HG03039 (cell line): ENCODE measurements around the gene NUCB2.
"Not testable (repeated sequence)": the region's sequence is repeated elsewhere in the genome, so short reads cannot be mapped to it uniquely, and the experiment has no call there.

Experiments used
- ATAC-seq: cut with Tn5 transposase; IDR thresholded peaks from one replicate; pipeline ENCODE4 v1.9.1; 2021; ENCODE audit warnings: mild to moderate bottlenecking, moderate library complexity; ENCODE audit not compliant: unreplicated experiment

Gene NUCB2

GRCh38 chr11:17268500-17268899 lies 8.0 kb upstream of the NUCB2 start:
- not testable (repeated sequence) for ATAC-seq

GRCh38 chr11:17268902-17269301 lies 7.6 kb upstream of the NUCB2 start:
- ATAC-seq: no peak

GRCh38 chr11:17272801-17273200 lies 3.7 kb upstream of the NUCB2 start:
- no peak for ATAC-seq

DNA sequence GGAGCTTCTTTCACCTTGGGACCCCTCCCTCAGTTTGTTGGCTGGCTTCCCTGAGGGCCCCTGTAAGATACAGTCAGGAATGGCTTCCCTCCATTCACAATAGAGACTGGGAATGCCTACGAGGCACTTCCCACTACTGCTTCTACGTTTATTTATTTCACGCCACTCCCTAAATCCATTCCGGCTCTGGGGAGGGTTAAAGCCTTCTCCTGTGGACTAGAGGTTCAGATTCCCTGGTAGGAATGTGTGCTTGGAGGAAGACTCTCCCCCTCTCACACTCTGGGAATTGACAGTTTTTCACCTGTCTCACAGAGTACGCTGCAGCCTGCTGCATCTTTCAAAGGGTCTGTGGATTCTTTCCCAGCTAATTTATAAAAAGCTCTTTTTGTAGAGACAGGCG lies 3.3 kb upstream of the NUCB2 start:
- no peak for ATAC-seq

GRCh38 chr11:17273668-17274282 lies 2.8 kb upstream of the NUCB2 start:
- no peak for ATAC-seq

GRCh38 chr11:17275400-17276235 lies 921 bp upstream of the NUCB2 start:
- no peak for ATAC-seq

- peak; percentile 8 for ATAC-seq
Measured at GRCh38 chr11:17277024-17277584, 565 bp downstream of the NUCB2 start.

DNA sequence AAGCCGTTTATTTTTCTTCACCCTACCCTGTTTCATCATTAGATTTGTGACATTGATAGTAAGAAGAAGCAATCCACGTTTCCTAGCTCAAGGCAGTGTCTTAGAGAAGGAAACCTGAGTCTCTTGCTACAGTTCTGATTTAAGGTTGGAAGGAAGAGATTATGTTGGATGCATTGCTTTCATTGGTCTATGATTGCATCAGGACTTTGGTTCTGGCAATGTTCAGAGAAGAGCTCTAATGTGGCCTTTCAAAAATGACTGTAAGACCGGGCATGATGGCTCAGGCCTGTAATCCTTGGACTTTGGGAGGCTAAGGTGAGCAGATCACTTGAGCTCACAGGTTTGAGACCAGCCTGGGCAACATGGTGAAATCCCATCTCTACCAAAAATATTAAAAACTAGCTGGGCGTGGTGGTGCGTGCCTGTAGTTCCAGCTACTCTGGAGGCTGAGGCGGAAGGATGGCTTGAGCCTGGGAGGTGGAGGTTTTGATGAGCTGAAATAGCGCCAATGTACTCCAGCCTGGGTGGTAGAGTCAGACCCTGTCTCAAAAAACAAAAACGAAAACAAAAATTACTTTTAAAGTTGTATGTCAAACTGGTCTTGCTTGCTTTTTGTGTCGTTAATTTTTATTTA lies 4.1 kb downstream of the NUCB2 start:
- ATAC-seq: no peak

GRCh38 chr11:17286332-17286731 lies 9.8 kb downstream of the NUCB2 start:
- no peak for ATAC-seq

- ATAC-seq: no peak
Measured at GRCh38 chr11:17287058-17287457, 10.5 kb downstream of the NUCB2 start.

DNA sequence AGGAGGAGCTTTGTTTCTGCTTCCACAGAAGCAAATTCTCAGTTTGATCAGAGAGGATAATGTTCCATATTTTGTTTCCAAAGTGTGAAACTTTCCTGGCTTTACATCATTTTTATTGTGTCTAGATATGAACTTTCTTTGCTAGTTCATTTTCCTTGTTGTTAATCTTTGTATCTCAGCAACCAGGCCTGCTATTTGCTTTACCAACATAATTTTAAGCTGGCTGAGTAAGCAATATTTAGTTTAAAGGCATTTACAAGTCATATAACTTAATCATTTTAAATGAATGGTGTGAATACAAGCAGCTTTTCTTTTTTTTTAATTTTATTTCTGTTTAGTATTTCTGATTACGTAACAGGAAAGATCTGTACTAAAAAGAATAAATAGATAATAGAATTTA lies 15.2 kb downstream of the NUCB2 start:
- ATAC-seq: no peak

DNA sequence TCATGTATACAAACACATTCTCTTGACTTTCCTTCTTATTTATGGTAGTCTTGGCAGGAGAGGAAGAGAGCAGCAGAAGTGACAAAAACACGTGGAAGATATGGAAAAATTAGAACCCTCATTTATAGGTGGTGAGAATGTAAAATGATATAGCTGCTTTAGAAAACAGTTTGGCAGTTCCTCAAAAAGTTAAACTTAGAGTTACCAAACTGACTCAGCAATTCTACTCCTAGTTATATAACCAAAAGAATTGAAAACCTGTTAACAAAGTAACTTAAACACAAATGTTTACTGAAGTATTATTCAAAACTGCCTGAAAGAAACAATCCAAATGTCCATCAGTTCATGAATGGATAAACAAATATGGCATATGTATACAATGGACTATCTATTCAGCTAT lies 16.8 kb downstream of the NUCB2 start:
- ATAC-seq: no peak

DNA sequence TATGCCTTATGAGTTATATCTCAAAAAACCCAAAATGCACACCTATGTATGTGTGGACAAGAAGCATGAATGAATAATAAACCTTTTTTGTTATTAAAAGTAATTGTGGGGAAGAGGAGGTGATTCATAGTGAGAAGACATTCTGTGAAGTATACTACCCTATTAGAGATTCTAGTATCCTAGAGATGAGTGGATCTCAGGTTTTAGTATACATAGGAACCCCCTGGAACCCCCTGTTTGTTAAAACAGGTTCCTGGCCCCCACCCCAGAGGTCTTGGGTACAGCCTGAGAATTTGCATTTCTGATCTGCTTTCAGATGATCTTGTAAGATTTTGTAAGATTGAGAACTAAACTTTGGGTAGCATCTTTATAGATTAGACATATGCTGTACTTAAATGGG lies 17.5 kb downstream of the NUCB2 start:
- peak; percentile 44 for ATAC-seq

GRCh38 chr11:17296852-17297559 lies 20.5 kb downstream of the NUCB2 start:
- ATAC-seq: no peak

- peak; percentile 74 for ATAC-seq
Measured at GRCh38 chr11:17298302-17298701, 21.8 kb downstream of the NUCB2 start.

- ATAC-seq: no peak
Measured at GRCh38 chr11:17300372-17300771, 23.8 kb downstream of the NUCB2 start.

GRCh38 chr11:17313349-17314231 lies 37.1 kb downstream of the NUCB2 start:
- ATAC-seq: no peak

DNA sequence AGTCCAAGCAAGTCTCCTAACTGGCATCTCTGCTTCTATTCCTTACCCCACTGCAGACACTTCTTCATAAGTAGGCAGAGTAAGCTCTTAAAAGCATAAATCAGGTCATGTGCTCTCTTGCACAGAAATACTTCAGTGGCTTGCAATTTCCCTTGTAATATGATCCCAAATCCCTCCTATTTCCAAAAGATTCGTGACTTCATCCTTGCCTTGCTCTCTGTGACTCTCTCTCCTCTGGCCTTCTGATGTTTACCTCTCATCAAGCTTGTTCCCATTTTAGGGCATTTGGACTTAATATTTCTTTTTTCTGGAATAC lies 37.7 kb downstream of the NUCB2 start:
- no peak for ATAC-seq

DNA sequence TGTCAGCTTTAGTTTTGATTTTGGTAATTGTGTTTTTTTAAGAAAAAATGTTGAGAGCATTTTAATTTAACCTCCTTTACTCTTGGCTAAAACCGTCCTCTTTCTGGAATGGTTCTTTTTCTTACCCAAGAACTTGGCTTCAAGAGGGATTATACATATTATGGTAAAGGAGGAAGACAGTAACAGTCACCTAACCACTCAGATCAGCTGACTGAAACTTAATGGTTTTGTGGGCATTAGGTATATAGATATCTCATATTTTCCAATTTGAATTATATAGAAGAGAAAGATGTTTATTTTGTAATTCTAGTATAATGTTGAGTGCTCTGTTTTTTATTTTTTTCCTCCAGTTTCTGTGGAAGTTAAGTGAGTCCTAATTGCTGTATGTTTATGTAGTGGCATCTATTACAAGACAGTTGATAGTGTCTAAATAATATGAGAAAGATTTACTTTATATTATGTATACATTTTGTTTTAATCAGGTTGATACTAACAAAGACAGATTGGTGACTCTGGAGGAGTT lies 38.4 kb downstream of the NUCB2 start:
- ATAC-seq: no peak

DNA sequence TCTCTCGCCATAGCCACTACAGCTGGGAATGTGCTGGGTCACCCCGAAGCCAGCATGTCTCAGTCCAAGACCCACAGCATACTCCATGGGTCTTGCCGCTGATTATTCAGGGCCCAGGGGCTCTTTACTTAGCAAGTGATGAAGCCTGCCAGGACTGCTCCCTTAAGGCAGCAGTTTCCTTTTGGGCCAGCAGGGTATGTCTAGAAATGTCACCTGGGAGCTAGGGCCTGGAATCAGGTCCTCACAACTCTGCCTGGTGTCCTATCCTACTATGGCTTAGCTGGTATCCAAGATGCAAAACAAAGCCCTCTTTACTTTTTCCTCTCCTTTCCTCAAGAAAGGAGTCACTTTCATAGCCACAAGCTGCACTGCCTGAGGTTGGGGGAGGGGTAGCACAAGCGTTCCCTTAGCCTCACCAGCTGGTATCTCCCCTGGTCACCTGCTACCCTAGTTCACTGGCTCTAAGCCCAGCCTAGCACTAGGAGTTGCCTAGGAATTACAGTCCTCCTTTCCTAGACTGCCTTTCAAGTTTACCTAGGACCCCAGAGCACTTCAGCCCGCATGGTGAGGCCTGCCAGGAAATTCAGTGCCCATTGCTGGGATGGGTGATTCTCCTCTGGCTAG lies 52.4 kb downstream of the NUCB2 start:
- no peak for ATAC-seq
